ENCODE results near the gene RAB21. TPM values are rescaled to one million over a fixed set of nuclear protein-coding genes. Genes with fewer than 3 reads are reported as not detected.

Gene RAB21
- total RNA-seq, 2 donors from 2014 or later, result 63.8 to 75.8 TPM

DNA sequence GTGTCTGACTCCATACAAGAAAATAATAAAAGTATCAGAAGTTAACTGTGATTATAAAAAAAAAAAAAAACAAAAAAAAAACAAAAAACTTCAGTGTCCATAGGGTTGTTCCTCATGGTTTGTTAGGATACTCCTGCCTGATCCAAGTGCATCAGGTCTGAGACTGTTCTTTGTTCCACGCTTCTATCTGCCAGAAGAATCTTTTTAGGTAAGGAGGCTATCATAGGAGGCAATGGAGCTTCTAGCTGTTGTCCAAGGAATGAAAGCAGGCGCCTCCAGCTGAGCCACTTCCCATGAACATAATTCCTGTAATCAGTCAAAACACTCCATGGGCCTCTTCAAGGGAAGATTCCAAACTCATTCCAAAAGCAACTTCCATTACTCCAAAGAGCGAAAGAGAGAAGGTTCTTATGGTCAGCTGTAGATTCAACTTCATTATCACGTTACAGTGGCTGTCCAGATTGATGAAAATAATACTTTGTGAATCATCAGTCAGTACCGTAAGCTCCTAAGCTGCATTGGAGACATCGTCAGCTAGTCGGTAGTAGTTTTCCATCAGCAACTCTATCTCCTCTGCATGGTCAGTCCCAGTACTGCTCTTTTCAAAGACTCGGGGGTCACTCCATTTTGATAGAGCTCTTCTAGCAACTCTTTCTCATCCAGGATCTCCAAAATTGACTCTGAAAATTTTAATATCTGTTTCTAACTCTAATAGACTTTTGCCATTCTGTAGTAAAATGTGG is 94.6 kb downstream of the RAB21 start:
- ATAC-seq, result no peak
- DNase-seq, result no peak
- intact Hi-C loops (cut with DNase I, micrococcal nuclease), result no loop called here

Other genes with a start within 250 kb of the RAB21 start
- 10 to 100 TPM; 41.3 to 42.1 TPM for gene ZFC3H1, start 91.0 kb upstream of the RAB21 start, total RNA-seq
- gene THAP2, start 90.6 kb upstream of the RAB21 start, total RNA-seq, result 1 to 10 TPM; 2.1 to 3.5 TPM
- 10 to 100 TPM; 41.9 to 48.8 TPM for gene TMEM19, start 68.8 kb upstream of the RAB21 start, total RNA-seq
- gene TBC1D15, start 84.9 kb downstream of the RAB21 start, total RNA-seq, result 10 to 100 TPM; 24.5 to 29.0 TPM
- gene TPH2, start 184.0 kb downstream of the RAB21 start, total RNA-seq, result not detected